Astrocyte of the spinal cord (primary cell): ENCODE data around the gene TREX2.

Experiments
- DNase-seq: peaks from one replicate; pipeline ENCODE4 v3.0.0; 2011; ENCODE audit warnings: low read depth, low spot score
- H3K4me3 ChIP-seq: 2 replicates; pipeline ENCODE4 v1.5.1; 2011; ENCODE audit warnings: low read depth, mild to moderate bottlenecking, low read length, moderate library complexity
- CTCF ChIP-seq: IDR thresholded peaks from 2 replicates; pipeline ENCODE4 v1.5.1; 2012; ENCODE audit warnings: low read depth, mild to moderate bottlenecking, low read length, inconsistent platforms
- in situ Hi-C: cut with HindIII; loops from 2 replicates; pipeline ENCODE4 v1.10.0; 2017; ENCODE audit warnings: low sequenced_read_pairs

TREX2 gene

GRCh38 chrX:153420851-153421599, 24.8 kb downstream of the TREX2 start:
- no peak for TF ChIP-seq CTCF
- no peak for DNase-seq
- in situ Hi-C loops: no loop called here
- no peak overlapping the region for H3K4me3 ChIP-seq

- H3K4me3 ChIP-seq: no peak overlapping the region
- in situ Hi-C loops: no loop called here
- no peak for DNase-seq
- no peak for TF ChIP-seq CTCF
Measured at GRCh38 chrX:153417637-153418036, 28.2 kb downstream of the TREX2 start.

- in situ Hi-C loops: no loop called here
- no peak for DNase-seq
- H3K4me3 ChIP-seq: no peak overlapping the region
- TF ChIP-seq CTCF: no peak
Measured at GRCh38 chrX:153416781-153417450, 28.9 kb downstream of the TREX2 start.

DNA sequence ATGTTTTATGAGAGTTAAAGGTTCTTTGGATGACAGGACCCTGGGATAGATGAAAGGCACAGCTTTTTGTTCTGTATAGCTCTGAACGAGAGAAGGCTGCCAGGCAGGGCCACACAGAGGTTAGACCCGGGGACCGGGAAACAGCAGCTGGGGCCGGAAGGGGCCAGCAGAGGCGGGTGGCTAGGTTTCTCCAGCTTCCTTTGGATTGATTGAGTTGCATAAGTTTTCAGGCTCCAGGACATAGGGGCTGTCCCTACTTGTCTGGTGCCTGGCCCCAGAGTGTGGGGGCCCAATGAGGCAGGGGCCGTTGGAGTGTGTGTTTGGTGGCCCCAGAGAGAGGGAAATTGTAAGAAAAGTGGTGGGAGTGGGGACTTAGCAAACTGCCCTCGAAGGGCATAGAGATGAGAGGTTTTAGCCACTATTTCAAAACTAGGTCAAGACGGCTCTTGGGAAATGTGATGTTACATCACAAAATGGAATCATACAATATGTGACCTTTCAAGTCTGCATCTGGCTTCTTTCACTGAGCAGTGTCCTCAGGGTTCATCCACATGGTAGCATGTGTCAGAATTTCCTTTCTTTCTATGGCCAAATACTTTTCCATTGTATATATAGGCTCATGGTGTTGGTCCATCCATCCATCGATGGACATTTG, 30.9 kb downstream of the TREX2 start:
- DNase-seq: no peak
- H3K4me3 ChIP-seq: no peak overlapping the region
- in situ Hi-C loops: no loop called here
- no peak for TF ChIP-seq CTCF

DNA sequence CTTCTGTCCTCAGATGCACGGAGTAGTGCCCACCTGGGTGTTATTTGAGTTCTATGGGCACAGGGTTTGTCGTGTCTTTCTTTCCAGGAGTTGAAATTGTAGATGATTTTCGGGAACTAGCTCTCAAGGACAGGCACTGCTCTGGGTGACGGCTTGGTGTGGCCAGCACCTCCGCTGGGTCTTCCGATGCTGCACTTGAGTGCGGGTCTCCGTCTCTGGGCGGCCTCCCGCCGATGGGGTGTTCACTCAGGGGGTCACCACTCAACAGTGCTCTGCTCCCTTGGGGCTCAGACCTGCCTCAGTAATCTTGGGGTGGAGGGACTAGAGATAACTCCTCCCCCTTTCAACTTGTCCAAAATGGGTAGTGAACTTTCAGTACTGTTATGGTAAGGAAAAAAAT, 32.1 kb downstream of the TREX2 start:
- no peak for DNase-seq
- no peak for TF ChIP-seq CTCF
- in situ Hi-C loops: no loop called here
- H3K4me3 ChIP-seq: no peak overlapping the region

DNA sequence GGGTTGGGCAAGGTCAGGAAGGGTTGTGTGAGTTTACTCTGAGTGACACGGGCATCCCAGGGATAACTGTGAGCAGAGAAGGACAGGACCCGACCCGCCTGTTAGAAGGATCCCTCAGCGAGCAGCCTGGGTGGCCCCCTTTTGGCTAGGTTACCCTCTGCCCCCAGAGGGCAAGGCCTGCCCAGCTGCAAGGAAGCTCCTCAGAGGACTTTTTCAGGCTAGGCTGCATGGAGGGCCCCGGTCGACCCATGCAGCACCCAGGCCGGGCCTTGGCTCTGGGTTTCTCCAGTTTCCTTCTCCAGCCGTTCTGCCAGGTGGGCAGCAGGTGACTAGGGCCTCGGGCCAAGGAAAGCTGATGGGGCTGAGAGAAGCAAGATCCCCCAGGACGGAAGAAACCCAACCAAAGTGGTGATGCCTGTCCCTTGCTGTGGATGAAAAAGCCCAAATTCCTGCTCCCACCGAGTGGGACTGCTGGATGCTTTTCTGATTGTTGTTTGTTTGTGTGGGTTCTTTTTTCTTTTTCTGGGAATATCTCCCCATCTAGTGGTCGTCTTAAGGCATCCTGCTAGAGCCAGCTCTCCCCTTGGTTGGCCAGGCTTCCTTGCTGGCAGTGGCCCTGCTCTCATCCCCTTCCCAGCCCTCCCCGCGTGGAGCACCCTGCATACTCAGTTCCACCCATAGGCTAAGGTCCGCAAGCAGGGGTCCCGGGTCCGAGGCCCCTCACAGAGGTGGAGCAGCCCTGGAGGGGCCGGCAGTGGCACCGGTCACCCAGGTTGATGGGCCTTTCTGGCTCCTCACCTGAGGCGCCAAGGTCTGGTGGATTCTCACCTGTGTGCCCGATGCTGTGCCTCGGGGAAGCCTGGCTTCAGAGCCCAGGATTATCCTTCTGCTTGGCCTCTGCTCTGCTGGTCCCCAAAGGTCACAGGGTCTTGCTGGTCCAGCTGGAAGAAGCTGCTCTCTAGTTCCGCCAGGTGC, 32.8 kb downstream of the TREX2 start:
- in situ Hi-C loops: no loop called here
- no peak for TF ChIP-seq CTCF
- no peak for DNase-seq
- H3K4me3 ChIP-seq: no peak overlapping the region
